Measurements from ENCODE around the gene PCDHGA11. TPM values are rescaled to one million over a fixed set of nuclear protein-coding genes. Genes with fewer than 3 reads are reported as not detected.

The PCDHGA11 gene
- total and polyA plus RNA-seq, 2 experiments from 2014 or later: 15.3 to 21.7 TPM

DNA sequence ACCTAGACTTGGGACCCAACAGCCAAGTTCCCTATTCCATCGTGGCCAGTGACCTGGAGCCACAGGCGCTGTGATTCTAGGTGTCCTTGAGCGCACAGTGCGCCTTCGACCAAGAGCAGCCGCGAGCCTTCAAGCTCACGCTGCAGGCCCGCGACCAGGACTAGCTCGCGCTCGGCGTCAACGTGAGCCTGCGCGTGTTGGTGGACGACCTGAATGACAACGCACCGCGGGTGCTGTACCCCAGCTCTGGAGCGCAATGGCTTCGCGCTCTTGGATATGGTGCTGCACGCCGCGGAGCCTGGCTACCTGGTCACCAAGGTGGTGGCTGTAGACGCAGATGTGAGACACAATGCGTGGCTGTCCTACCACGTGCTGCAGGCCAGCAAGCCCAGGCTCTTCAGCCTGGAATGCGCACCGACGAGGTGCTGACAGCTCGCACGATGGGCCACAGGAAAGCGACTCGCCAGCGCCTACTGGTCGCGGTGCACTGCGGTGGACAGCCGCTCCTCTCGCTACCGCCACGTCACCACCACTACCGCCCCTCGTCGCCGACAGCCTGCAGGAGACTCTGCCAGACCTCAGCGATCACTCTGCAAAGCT lies 20.8 kb downstream of the PCDHGA11 start:
- no peaks in the 10 kb centered on the region for H3K9me2 ChIP-seq (ENCODE audit: insufficient read depth)
- no peaks in the 10 kb centered on the region for H3K9me3 ChIP-seq (ENCODE audit: low read depth)
- H3K36me3 ChIP-seq (ENCODE audit: low read depth): no peaks in the 10 kb centered on the region
- no peak for DNase-seq
- no peaks in the 10 kb centered on the region for H3K27me3 ChIP-seq (replicated peaks; ENCODE audit: insufficient read depth)
- H3K9ac ChIP-seq: no peak overlapping the region
- in situ Hi-C loops (cut with MboI): no loop called here
- no peak overlapping the region for H3K4me2 ChIP-seq (ENCODE audit: unreplicated experiment)
- TF ChIP-seq EZH2phosphoT487 (IDR thresholded peaks at IDR 0.05; ENCODE audit: insufficient read depth, low read depth): no peak
- TF ChIP-seq EZH2 (IDR thresholded peaks at IDR 0.05; ENCODE audit: insufficient read depth, poor library complexity, severe bottlenecking): no peak
- H4K20me1 ChIP-seq (ENCODE audit: insufficient read depth): no peaks in the 10 kb centered on the region
- peaks cover 81% of the 10 kb centered on the region for H3K79me2 ChIP-seq (ENCODE audit: insufficient read depth)
- peaks cover 18% of the 10 kb centered on the region for H3K4me1 ChIP-seq (ENCODE audit: insufficient read depth)
- no peak overlapping the region for H3K4me3 ChIP-seq
- no peak overlapping the region for H2AFZ ChIP-seq
- no peak overlapping the region for H3K27ac ChIP-seq
- H3F3A ChIP-seq (ENCODE audit: insufficient read depth): peaks cover 12% of the 10 kb centered on the region; the same call in 1 of the 2 replicates
- 56 to 58% methylated on average over 50 of the region's 50 CpGs for WGBS, 2 experiments (ENCODE audit: low coverage in 1 of 2, low lambda C conversion rate in 2 of 2, missing lambda C conversion rate in 2 of 2)

GRCh38 chr5:141465351-141465750 lies 44.5 kb downstream of the PCDHGA11 start:
- H3K27ac ChIP-seq: no peak overlapping the region
- H4K20me1 ChIP-seq (ENCODE audit: insufficient read depth): no peaks in the 10 kb centered on the region
- H3K79me2 ChIP-seq (ENCODE audit: insufficient read depth): peaks cover 56% of the 10 kb centered on the region
- TF ChIP-seq EZH2phosphoT487 (IDR thresholded peaks at IDR 0.05; ENCODE audit: insufficient read depth, low read depth) (no peak), EZH2 (IDR thresholded peaks at IDR 0.05; ENCODE audit: insufficient read depth, poor library complexity, severe bottlenecking) (no peak)
- H3F3A ChIP-seq (ENCODE audit: insufficient read depth): no peaks in the 10 kb centered on the region
- 93 to 100% methylated on average over 3 of the region's 3 CpGs for WGBS, 2 experiments (ENCODE audit: low coverage in 1 of 2, low lambda C conversion rate in 2 of 2, missing lambda C conversion rate in 2 of 2)
- peak; percentile 24 for DNase-seq
- no peaks in the 10 kb centered on the region for H3K4me1 ChIP-seq (ENCODE audit: insufficient read depth)
- H3K4me2 ChIP-seq (ENCODE audit: unreplicated experiment): no peak overlapping the region
- H3K4me3 ChIP-seq: no peak overlapping the region
- H3K36me3 ChIP-seq (ENCODE audit: low read depth): no peaks in the 10 kb centered on the region
- H3K27me3 ChIP-seq (replicated peaks; ENCODE audit: insufficient read depth): no peaks in the 10 kb centered on the region
- H3K9me2 ChIP-seq (ENCODE audit: insufficient read depth): no peaks in the 10 kb centered on the region
- in situ Hi-C loops (cut with MboI): no loop called here
- no peak overlapping the region for H2AFZ ChIP-seq
- no peak overlapping the region for H3K9ac ChIP-seq
- H3K9me3 ChIP-seq (ENCODE audit: low read depth): no peaks in the 10 kb centered on the region

Other genes starting within 250 kb of the PCDHGA11 start
Only the 30 nearest of the 37 such genes appear.
- 0.43 and 2.9 TPM in 2 replicates for gene PCDHB12, start 212.3 kb upstream of the PCDHGA11 start, total RNA-seq (2014; rRNA removed; shearing (Covaris generic))
- 0.48 and 0.53 TPM in 2 replicates for gene PCDHB12, start 212.3 kb upstream of the PCDHGA11 start, polyA plus RNA-seq (2016; fragmentation: Nextera tagmentation; extraction: Ambion mirVana)
- 2.8 and 3.3 TPM in 2 replicates for gene PCDHB13, start 207.1 kb upstream of the PCDHGA11 start, total RNA-seq (2014; rRNA removed; shearing (Covaris generic))
- gene PCDHB13, start 207.1 kb upstream of the PCDHGA11 start, polyA plus RNA-seq (2016; fragmentation: Nextera tagmentation; extraction: Ambion mirVana): 1.6 and 2.0 TPM in 2 replicates
- gene PCDHB14, start 197.7 kb upstream of the PCDHGA11 start, total RNA-seq (2014; rRNA removed; shearing (Covaris generic)): 2.1 and 4.3 TPM in 2 replicates
- 1.7 and 2.1 TPM in 2 replicates for gene PCDHB14, start 197.7 kb upstream of the PCDHGA11 start, polyA plus RNA-seq (2016; fragmentation: Nextera tagmentation; extraction: Ambion mirVana)
- 2.7 and 2.8 TPM in 2 replicates for gene PCDHB15, start 175.7 kb upstream of the PCDHGA11 start, total RNA-seq (2014; rRNA removed; shearing (Covaris generic))
- 1.5 and 1.9 TPM in 2 replicates for gene PCDHB15, start 175.7 kb upstream of the PCDHGA11 start, polyA plus RNA-seq (2016; fragmentation: Nextera tagmentation; extraction: Ambion mirVana)
- not detected in 2 replicates for gene SLC25A2, start 117.0 kb upstream of the PCDHGA11 start, total RNA-seq (2014; rRNA removed; shearing (Covaris generic))
- gene SLC25A2, start 117.0 kb upstream of the PCDHGA11 start, polyA plus RNA-seq (2016; fragmentation: Nextera tagmentation; extraction: Ambion mirVana): not detected in 2 replicates
- 65.0 and 65.9 TPM in 2 replicates for gene TAF7, start 100.3 kb upstream of the PCDHGA11 start, total RNA-seq (2014; rRNA removed; shearing (Covaris generic))
- 104 and 114 TPM in 2 replicates for gene TAF7, start 100.3 kb upstream of the PCDHGA11 start, polyA plus RNA-seq (2016; fragmentation: Nextera tagmentation; extraction: Ambion mirVana)
- 0.38 and 1.8 TPM in 2 replicates for gene PCDHGA1, start 90.5 kb upstream of the PCDHGA11 start, total RNA-seq (2014; rRNA removed; shearing (Covaris generic))
- 0.63 and 0.72 TPM in 2 replicates for gene PCDHGA1, start 90.5 kb upstream of the PCDHGA11 start, polyA plus RNA-seq (2016; fragmentation: Nextera tagmentation; extraction: Ambion mirVana)
- gene PCDHGA2, start 82.3 kb upstream of the PCDHGA11 start, total RNA-seq (2014; rRNA removed; shearing (Covaris generic)): 6.3 and 7.3 TPM in 2 replicates
- gene PCDHGA2, start 82.3 kb upstream of the PCDHGA11 start, polyA plus RNA-seq (2016; fragmentation: Nextera tagmentation; extraction: Ambion mirVana): 4.3 and 5.3 TPM in 2 replicates
- 7.5 and 7.6 TPM in 2 replicates for gene PCDHGA3, start 77.2 kb upstream of the PCDHGA11 start, total RNA-seq (2014; rRNA removed; shearing (Covaris generic))
- gene PCDHGA3, start 77.2 kb upstream of the PCDHGA11 start, polyA plus RNA-seq (2016; fragmentation: Nextera tagmentation; extraction: Ambion mirVana): 4.0 and 5.4 TPM in 2 replicates
- gene PCDHGB1, start 71.0 kb upstream of the PCDHGA11 start, total RNA-seq (2014; rRNA removed; shearing (Covaris generic)): 0.25 and 0.86 TPM in 2 replicates
- gene PCDHGB1, start 71.0 kb upstream of the PCDHGA11 start, polyA plus RNA-seq (2016; fragmentation: Nextera tagmentation; extraction: Ambion mirVana): 0.16 and 0.19 TPM in 2 replicates
- 10.8 and 13.9 TPM in 2 replicates for gene PCDHGA4, start 66.0 kb upstream of the PCDHGA11 start, total RNA-seq (2014; rRNA removed; shearing (Covaris generic))
- 8.1 and 8.6 TPM in 2 replicates for gene PCDHGA4, start 66.0 kb upstream of the PCDHGA11 start, polyA plus RNA-seq (2016; fragmentation: Nextera tagmentation; extraction: Ambion mirVana)
- gene PCDHGB2, start 61.1 kb upstream of the PCDHGA11 start, total RNA-seq (2014; rRNA removed; shearing (Covaris generic)): 2.2 and 2.5 TPM in 2 replicates
- gene PCDHGB2, start 61.1 kb upstream of the PCDHGA11 start, polyA plus RNA-seq (2016; fragmentation: Nextera tagmentation; extraction: Ambion mirVana): 0.76 and 0.94 TPM in 2 replicates
- 0.86 and 1.3 TPM in 2 replicates for gene PCDHGA5, start 56.9 kb upstream of the PCDHGA11 start, total RNA-seq (2014; rRNA removed; shearing (Covaris generic))
- gene PCDHGA5, start 56.9 kb upstream of the PCDHGA11 start, polyA plus RNA-seq (2016; fragmentation: Nextera tagmentation; extraction: Ambion mirVana): 0.24 and 0.35 TPM in 2 replicates
- 2.8 and 4.0 TPM in 2 replicates for gene PCDHGB3, start 50.8 kb upstream of the PCDHGA11 start, total RNA-seq (2014; rRNA removed; shearing (Covaris generic))
- 0.95 and 1.2 TPM in 2 replicates for gene PCDHGB3, start 50.8 kb upstream of the PCDHGA11 start, polyA plus RNA-seq (2016; fragmentation: Nextera tagmentation; extraction: Ambion mirVana)
- 5.4 and 5.8 TPM in 2 replicates for gene PCDHGA6, start 47.2 kb upstream of the PCDHGA11 start, total RNA-seq (2014; rRNA removed; shearing (Covaris generic))
- 2.1 and 2.6 TPM in 2 replicates for gene PCDHGA6, start 47.2 kb upstream of the PCDHGA11 start, polyA plus RNA-seq (2016; fragmentation: Nextera tagmentation; extraction: Ambion mirVana)
- 0.43 and 1.6 TPM in 2 replicates for gene PCDHGA7, start 38.3 kb upstream of the PCDHGA11 start, total RNA-seq (2014; rRNA removed; shearing (Covaris generic))
- gene PCDHGA7, start 38.3 kb upstream of the PCDHGA11 start, polyA plus RNA-seq (2016; fragmentation: Nextera tagmentation; extraction: Ambion mirVana): 0.84 and 1.1 TPM in 2 replicates
- gene PCDHGB4, start 33.4 kb upstream of the PCDHGA11 start, total RNA-seq (2014; rRNA removed; shearing (Covaris generic)): 6.8 and 7.6 TPM in 2 replicates
- 5.0 and 5.6 TPM in 2 replicates for gene PCDHGB4, start 33.4 kb upstream of the PCDHGA11 start, polyA plus RNA-seq (2016; fragmentation: Nextera tagmentation; extraction: Ambion mirVana)
- 0.86 and 1.5 TPM in 2 replicates for gene PCDHGA8, start 28.4 kb upstream of the PCDHGA11 start, total RNA-seq (2014; rRNA removed; shearing (Covaris generic))
- gene PCDHGA8, start 28.4 kb upstream of the PCDHGA11 start, polyA plus RNA-seq (2016; fragmentation: Nextera tagmentation; extraction: Ambion mirVana): 0.25 and 0.69 TPM in 2 replicates
- gene PCDHGB5, start 23.1 kb upstream of the PCDHGA11 start, total RNA-seq (2014; rRNA removed; shearing (Covaris generic)): 13.2 and 14.9 TPM in 2 replicates
- gene PCDHGB5, start 23.1 kb upstream of the PCDHGA11 start, polyA plus RNA-seq (2016; fragmentation: Nextera tagmentation; extraction: Ambion mirVana): 15.0 and 15.7 TPM in 2 replicates
- 2.6 and 2.9 TPM in 2 replicates for gene PCDHGA9, start 18.3 kb upstream of the PCDHGA11 start, total RNA-seq (2014; rRNA removed; shearing (Covaris generic))
- 0.61 and 0.71 TPM in 2 replicates for gene PCDHGA9, start 18.3 kb upstream of the PCDHGA11 start, polyA plus RNA-seq (2016; fragmentation: Nextera tagmentation; extraction: Ambion mirVana)
- 1.9 and 4.3 TPM in 2 replicates for gene PCDHGB6, start 13.0 kb upstream of the PCDHGA11 start, total RNA-seq (2014; rRNA removed; shearing (Covaris generic))
- 3.0 and 3.2 TPM in 2 replicates for gene PCDHGB6, start 13.0 kb upstream of the PCDHGA11 start, polyA plus RNA-seq (2016; fragmentation: Nextera tagmentation; extraction: Ambion mirVana)
- gene PCDHGA10, start 8.1 kb upstream of the PCDHGA11 start, total RNA-seq (2014; rRNA removed; shearing (Covaris generic)): 10.4 and 11.1 TPM in 2 replicates
- gene PCDHGA10, start 8.1 kb upstream of the PCDHGA11 start, polyA plus RNA-seq (2016; fragmentation: Nextera tagmentation; extraction: Ambion mirVana): 4.6 and 5.4 TPM in 2 replicates
- gene PCDHGB7, start 3.4 kb upstream of the PCDHGA11 start, total RNA-seq (2014; rRNA removed; shearing (Covaris generic)): 14.2 and 14.8 TPM in 2 replicates
- 12.7 and 13.2 TPM in 2 replicates for gene PCDHGB7, start 3.4 kb upstream of the PCDHGA11 start, polyA plus RNA-seq (2016; fragmentation: Nextera tagmentation; extraction: Ambion mirVana)
- 8.6 and 10.9 TPM in 2 replicates for gene PCDHGA12, start 9.5 kb downstream of the PCDHGA11 start, total RNA-seq (2014; rRNA removed; shearing (Covaris generic))
- gene PCDHGA12, start 9.5 kb downstream of the PCDHGA11 start, polyA plus RNA-seq (2016; fragmentation: Nextera tagmentation; extraction: Ambion mirVana): 6.7 and 8.5 TPM in 2 replicates
- gene PCDHGC3, start 54.9 kb downstream of the PCDHGA11 start, total RNA-seq (2014; rRNA removed; shearing (Covaris generic)): 44.6 and 53.1 TPM in 2 replicates
- gene PCDHGC3, start 54.9 kb downstream of the PCDHGA11 start, polyA plus RNA-seq (2016; fragmentation: Nextera tagmentation; extraction: Ambion mirVana): 74.4 and 77.4 TPM in 2 replicates
- 0.38 and 0.54 TPM in 2 replicates for gene PCDHGC4, start 64.0 kb downstream of the PCDHGA11 start, total RNA-seq (2014; rRNA removed; shearing (Covaris generic))
- gene PCDHGC4, start 64.0 kb downstream of the PCDHGA11 start, polyA plus RNA-seq (2016; fragmentation: Nextera tagmentation; extraction: Ambion mirVana): 0.11 and 0.16 TPM in 2 replicates
- 2.2 and 3.2 TPM in 2 replicates for gene PCDHGC5, start 68.0 kb downstream of the PCDHGA11 start, total RNA-seq (2014; rRNA removed; shearing (Covaris generic))
- gene PCDHGC5, start 68.0 kb downstream of the PCDHGA11 start, polyA plus RNA-seq (2016; fragmentation: Nextera tagmentation; extraction: Ambion mirVana): 1.8 and 2.5 TPM in 2 replicates
- gene DIAPH1, start 197.9 kb downstream of the PCDHGA11 start, total RNA-seq (2014; rRNA removed; shearing (Covaris generic)): 26.0 and 34.5 TPM in 2 replicates
- 33.7 and 34.4 TPM in 2 replicates for gene DIAPH1, start 197.9 kb downstream of the PCDHGA11 start, polyA plus RNA-seq (2016; fragmentation: Nextera tagmentation; extraction: Ambion mirVana)
- gene HDAC3, start 215.8 kb downstream of the PCDHGA11 start, total RNA-seq (2014; rRNA removed; shearing (Covaris generic)): 43.8 and 53.2 TPM in 2 replicates
- 59.0 and 62.9 TPM in 2 replicates for gene HDAC3, start 215.8 kb downstream of the PCDHGA11 start, polyA plus RNA-seq (2016; fragmentation: Nextera tagmentation; extraction: Ambion mirVana)
- 2.8 and 3.8 TPM in 2 replicates for gene RELL2, start 215.9 kb downstream of the PCDHGA11 start, total RNA-seq (2014; rRNA removed; shearing (Covaris generic))
- gene RELL2, start 215.9 kb downstream of the PCDHGA11 start, polyA plus RNA-seq (2016; fragmentation: Nextera tagmentation; extraction: Ambion mirVana): 2.1 and 2.9 TPM in 2 replicates

Measured in GM23248 (cell line).